ENCODE results near the gene SHISAL2A.
"Not testable (repeated sequence)": the region's sequence is repeated elsewhere in the genome, so short reads cannot be mapped to it uniquely, and the experiment has no call there.

SHISAL2A gene

GRCh38 chr1:52680353-52680752 is 47.4 kb downstream of the SHISAL2A start:
- H3K27me3 ChIP-seq (replicated peaks; ENCODE audit: control insufficient read depth, insufficient read depth, low read length, poor library complexity, severe bottlenecking) = no peaks in the 10 kb centered on the region
- no peak overlapping the region for H3K27ac ChIP-seq (ENCODE audit: insufficient read depth, low read length, poor library complexity, severe bottlenecking)
- H3K4me1 ChIP-seq (ENCODE audit: control insufficient read depth, insufficient read depth, low read length, poor library complexity, severe bottlenecking) = no peaks in the 10 kb centered on the region
- no peak for DNase-seq
- no peak overlapping the region for H3K4me3 ChIP-seq (ENCODE audit: insufficient read depth, low read depth, low read length, poor library complexity, severe bottlenecking)
- no peaks in the 10 kb centered on the region for H3K9me3 ChIP-seq (ENCODE audit: control insufficient read depth, low read length)
- no peaks in the 10 kb centered on the region for H3K36me3 ChIP-seq (ENCODE audit: control insufficient read depth, insufficient read depth, low read length)

- Histone ChIP-seq H3K9me3 (ENCODE audit: control insufficient read depth, low read length) (no peaks in the 10 kb centered on the region), H3K4me3 (ENCODE audit: insufficient read depth, low read depth, low read length, poor library complexity, severe bottlenecking) (no peak overlapping the region), H3K4me1 (ENCODE audit: control insufficient read depth, insufficient read depth, low read length, poor library complexity, severe bottlenecking) (no peaks in the 10 kb centered on the region), H3K27me3 (replicated peaks; ENCODE audit: control insufficient read depth, insufficient read depth, low read length, poor library complexity, severe bottlenecking) (no peaks in the 10 kb centered on the region), H3K27ac (ENCODE audit: insufficient read depth, low read length, poor library complexity, severe bottlenecking) (no peak overlapping the region), H3K36me3 (ENCODE audit: control insufficient read depth, insufficient read depth, low read length) (no peaks in the 10 kb centered on the region)
- no peak for DNase-seq
Measured at GRCh38 chr1:52681136-52681535, 48.2 kb downstream of the SHISAL2A start.

GRCh38 chr1:52683367-52683940 is 50.5 kb downstream of the SHISAL2A start:
- DNase-seq = no peak
- Histone ChIP-seq H3K9me3 (ENCODE audit: control insufficient read depth, low read length) (no peaks in the 10 kb centered on the region), H3K36me3 (ENCODE audit: control insufficient read depth, insufficient read depth, low read length) (peaks cover 14% of the 10 kb centered on the region), H3K27me3 (replicated peaks; ENCODE audit: control insufficient read depth, insufficient read depth, low read length, poor library complexity, severe bottlenecking) (no peaks in the 10 kb centered on the region), H3K4me3 (ENCODE audit: insufficient read depth, low read depth, low read length, poor library complexity, severe bottlenecking) (no peak overlapping the region), H3K4me1 (ENCODE audit: control insufficient read depth, insufficient read depth, low read length, poor library complexity, severe bottlenecking) (no peaks in the 10 kb centered on the region), H3K27ac (ENCODE audit: insufficient read depth, low read length, poor library complexity, severe bottlenecking) (no peak overlapping the region)

GRCh38 chr1:52684545-52684944 is 51.6 kb downstream of the SHISAL2A start:
- H3K27me3 ChIP-seq (replicated peaks; ENCODE audit: control insufficient read depth, insufficient read depth, low read length, poor library complexity, severe bottlenecking) = no peaks in the 10 kb centered on the region
- H3K4me1 ChIP-seq (ENCODE audit: control insufficient read depth, insufficient read depth, low read length, poor library complexity, severe bottlenecking) = no peaks in the 10 kb centered on the region
- H3K27ac ChIP-seq (ENCODE audit: insufficient read depth, low read length, poor library complexity, severe bottlenecking) = no peak overlapping the region
- H3K36me3 ChIP-seq (ENCODE audit: control insufficient read depth, insufficient read depth, low read length) = peaks cover 14% of the 10 kb centered on the region
- no peaks in the 10 kb centered on the region for H3K9me3 ChIP-seq (ENCODE audit: control insufficient read depth, low read length)
- DNase-seq = no peak
- H3K4me3 ChIP-seq (ENCODE audit: insufficient read depth, low read depth, low read length, poor library complexity, severe bottlenecking) = no peak overlapping the region

GRCh38 chr1:52686261-52686751 is 53.3 kb downstream of the SHISAL2A start:
- DNase-seq = peak; percentile 49 to 67 (median 53)
- H3K27me3 ChIP-seq (replicated peaks; ENCODE audit: control insufficient read depth, insufficient read depth, low read length, poor library complexity, severe bottlenecking); H3K27ac ChIP-seq (ENCODE audit: insufficient read depth, low read length, poor library complexity, severe bottlenecking); H3K4me1 ChIP-seq (ENCODE audit: control insufficient read depth, insufficient read depth, low read length, poor library complexity, severe bottlenecking); H3K4me3 ChIP-seq (ENCODE audit: insufficient read depth, low read depth, low read length, poor library complexity, severe bottlenecking); H3K9me3 ChIP-seq (ENCODE audit: control insufficient read depth, low read length): not testable (repeated sequence)
- peaks cover 14% of the 10 kb centered on the region for H3K36me3 ChIP-seq (ENCODE audit: control insufficient read depth, insufficient read depth, low read length)

- Histone ChIP-seq H3K36me3 (ENCODE audit: control insufficient read depth, insufficient read depth, low read length) (peaks cover 14% of the 10 kb centered on the region), H3K9me3 (ENCODE audit: control insufficient read depth, low read length) (no peaks in the 10 kb centered on the region), H3K4me1 (ENCODE audit: control insufficient read depth, insufficient read depth, low read length, poor library complexity, severe bottlenecking) (no peaks in the 10 kb centered on the region), H3K27me3 (replicated peaks; ENCODE audit: control insufficient read depth, insufficient read depth, low read length, poor library complexity, severe bottlenecking) (no peaks in the 10 kb centered on the region), H3K27ac (ENCODE audit: insufficient read depth, low read length, poor library complexity, severe bottlenecking) (no peak overlapping the region), H3K4me3 (ENCODE audit: insufficient read depth, low read depth, low read length, poor library complexity, severe bottlenecking) (no peak overlapping the region)
- no peak for DNase-seq
Measured at GRCh38 chr1:52686830-52687229, 53.9 kb downstream of the SHISAL2A start.

- H3K4me1 ChIP-seq (ENCODE audit: control insufficient read depth, insufficient read depth, low read length, poor library complexity, severe bottlenecking) = no peaks in the 10 kb centered on the region
- H3K9me3 ChIP-seq (ENCODE audit: control insufficient read depth, low read length) = no peaks in the 10 kb centered on the region
- H3K27ac ChIP-seq (ENCODE audit: insufficient read depth, low read length, poor library complexity, severe bottlenecking) = no peak overlapping the region
- no peak for DNase-seq
- peaks cover 12% of the 10 kb centered on the region for H3K36me3 ChIP-seq (ENCODE audit: control insufficient read depth, insufficient read depth, low read length)
- H3K4me3 ChIP-seq (ENCODE audit: insufficient read depth, low read depth, low read length, poor library complexity, severe bottlenecking) = no peak overlapping the region
- H3K27me3 ChIP-seq (replicated peaks; ENCODE audit: control insufficient read depth, insufficient read depth, low read length, poor library complexity, severe bottlenecking) = no peaks in the 10 kb centered on the region
Measured at GRCh38 chr1:52691821-52692220, 58.9 kb downstream of the SHISAL2A start.

- Histone ChIP-seq H3K4me3 (ENCODE audit: insufficient read depth, low read depth, low read length, poor library complexity, severe bottlenecking) (no peak overlapping the region), H3K27me3 (replicated peaks; ENCODE audit: control insufficient read depth, insufficient read depth, low read length, poor library complexity, severe bottlenecking) (no peaks in the 10 kb centered on the region), H3K4me1 (ENCODE audit: control insufficient read depth, insufficient read depth, low read length, poor library complexity, severe bottlenecking) (no peaks in the 10 kb centered on the region), H3K27ac (ENCODE audit: insufficient read depth, low read length, poor library complexity, severe bottlenecking) (no peak overlapping the region), H3K36me3 (ENCODE audit: control insufficient read depth, insufficient read depth, low read length) (peaks cover 4% of the 10 kb centered on the region), H3K9me3 (ENCODE audit: control insufficient read depth, low read length) (no peaks in the 10 kb centered on the region)
- no peak for DNase-seq
Measured at GRCh38 chr1:52692697-52693096, 59.7 kb downstream of the SHISAL2A start.

- not testable (repeated sequence) for H3K9me3 ChIP-seq (ENCODE audit: control insufficient read depth, low read length); H3K27ac ChIP-seq (ENCODE audit: insufficient read depth, low read length, poor library complexity, severe bottlenecking); H3K4me1 ChIP-seq (ENCODE audit: control insufficient read depth, insufficient read depth, low read length, poor library complexity, severe bottlenecking); H3K4me3 ChIP-seq (ENCODE audit: insufficient read depth, low read depth, low read length, poor library complexity, severe bottlenecking); H3K27me3 ChIP-seq (replicated peaks; ENCODE audit: control insufficient read depth, insufficient read depth, low read length, poor library complexity, severe bottlenecking); H3K36me3 ChIP-seq (ENCODE audit: control insufficient read depth, insufficient read depth, low read length); DNase-seq
Measured at GRCh38 chr1:52693351-52693750, 60.4 kb downstream of the SHISAL2A start.

- no peaks in the 10 kb centered on the region for H3K9me3 ChIP-seq (ENCODE audit: control insufficient read depth, low read length)
- no peak overlapping the region for H3K27ac ChIP-seq (ENCODE audit: insufficient read depth, low read length, poor library complexity, severe bottlenecking)
- H3K36me3 ChIP-seq (ENCODE audit: control insufficient read depth, insufficient read depth, low read length) = no peaks in the 10 kb centered on the region
- no peaks in the 10 kb centered on the region for H3K27me3 ChIP-seq (replicated peaks; ENCODE audit: control insufficient read depth, insufficient read depth, low read length, poor library complexity, severe bottlenecking)
- no peaks in the 10 kb centered on the region for H3K4me1 ChIP-seq (ENCODE audit: control insufficient read depth, insufficient read depth, low read length, poor library complexity, severe bottlenecking)
- DNase-seq = no peak
- H3K4me3 ChIP-seq (ENCODE audit: insufficient read depth, low read depth, low read length, poor library complexity, severe bottlenecking) = no peak overlapping the region
Measured at GRCh38 chr1:52693843-52694242, 60.9 kb downstream of the SHISAL2A start.
